GM21447 (cell line): ENCODE measurements around the gene RHBDL1.
"Not testable (repeated sequence)": the region's sequence is repeated elsewhere in the genome, so short reads cannot be mapped to it uniquely, and the experiment has no call there.

Experiments
- ATAC-seq: cut with Tn5 transposase; IDR thresholded peaks from one replicate; pipeline ENCODE4 v1.9.1; 2021; ENCODE audit not compliant: unreplicated experiment

The RHBDL1 gene

GRCh38 chr16:684071-684794 lies 8.8 kb downstream of the RHBDL1 start, which contains the start of gene JMJD8:
JMJD8 (minus strand) TSS chr16:684334; CDS start chr16:684319, 15 bp downstream.
- ATAC-seq, result peak; percentile 47

GRCh38 chr16:684961-685696 lies 9.7 kb downstream of the RHBDL1 start:
- ATAC-seq, result no peak

- no peak for ATAC-seq
Measured at GRCh38 chr16:685967-686366, 10.5 kb downstream of the RHBDL1 start.

GRCh38 chr16:686459-687260 lies 11.2 kb downstream of the RHBDL1 start:
- ATAC-seq, result no peak

- no peak for ATAC-seq
Measured at GRCh38 chr16:687499-687898, 12.0 kb downstream of the RHBDL1 start.

GRCh38 chr16:689175-689897 lies 13.9 kb downstream of the RHBDL1 start:
- no peak for ATAC-seq

GRCh38 chr16:691242-691641 lies 15.8 kb downstream of the RHBDL1 start:
- not testable (repeated sequence) for ATAC-seq

- no peak for ATAC-seq
Measured at GRCh38 chr16:692356-693108, 17.1 kb downstream of the RHBDL1 start.

- no peak for ATAC-seq
Measured at GRCh38 chr16:693364-693763, 17.9 kb downstream of the RHBDL1 start.

- ATAC-seq, result no peak
Measured at GRCh38 chr16:693766-694165, 18.3 kb downstream of the RHBDL1 start.

GRCh38 chr16:694187-694862 lies 18.9 kb downstream of the RHBDL1 start:
- no peak for ATAC-seq

- no peak for ATAC-seq
Measured at GRCh38 chr16:694863-695354, 19.4 kb downstream of the RHBDL1 start.

GRCh38 chr16:695355-696089 lies 20.1 kb downstream of the RHBDL1 start:
- ATAC-seq, result no peak

- no peak for ATAC-seq
Measured at GRCh38 chr16:698911-699671, 23.6 kb downstream of the RHBDL1 start.

GRCh38 chr16:700684-701584 lies 25.5 kb downstream of the RHBDL1 start:
- ATAC-seq, result no peak

GRCh38 chr16:702341-702740 lies 26.9 kb downstream of the RHBDL1 start:
- ATAC-seq, result no peak

- ATAC-seq, result no peak
Measured at GRCh38 chr16:703406-703805, 27.9 kb downstream of the RHBDL1 start.
